DMS53 treated with DMSO at 0.1 percent for 48 hours (cell line): ENCODE measurements around the gene PARD3.
A peak's percentile ranks its signal among the peaks of the same experiment; 100 is the strongest.

Source experiments
- DNase-seq: peaks from one replicate; lab custom pipeline; 2025; ENCODE audit not compliant: unreplicated experiment; lab: John Stamatoyannopoulos, UW

PARD3 gene

DNA sequence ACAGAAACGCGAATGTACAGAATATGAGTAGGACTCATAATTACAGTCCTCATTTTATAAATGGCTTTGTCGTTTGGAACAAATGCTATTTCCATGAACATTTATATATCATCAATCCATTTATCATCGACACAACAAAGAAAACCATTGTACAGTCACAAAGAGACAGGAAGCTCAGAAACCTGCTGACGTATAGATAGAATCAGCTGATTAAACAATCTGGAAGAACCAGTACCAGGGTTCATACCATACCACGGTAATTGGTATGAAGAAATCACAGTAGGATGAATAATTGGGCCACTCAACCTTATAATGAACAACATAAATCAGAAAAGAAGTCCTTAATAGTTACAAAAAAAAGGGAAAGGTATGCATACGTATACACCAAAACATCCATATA, 295.0 kb downstream of the PARD3 start:
- DNase-seq: no peak

DNA sequence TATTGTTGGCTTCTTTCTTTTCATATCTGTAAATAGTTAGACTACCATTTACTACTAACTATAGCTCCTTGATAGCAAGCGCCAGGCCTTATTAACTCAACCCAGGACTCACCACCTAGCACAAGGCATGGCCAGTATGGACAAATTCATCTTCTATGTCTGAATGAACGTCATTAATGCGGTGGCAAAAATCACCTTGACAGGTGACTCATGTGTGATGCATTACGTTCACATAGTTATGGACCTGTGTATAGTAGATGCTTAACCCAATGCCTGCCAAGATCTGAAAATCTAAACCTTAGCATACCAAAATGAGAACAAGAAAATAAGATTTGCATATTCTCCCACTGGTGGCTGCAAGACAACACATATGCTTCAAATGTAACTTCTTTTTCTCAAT, 300.8 kb downstream of the PARD3 start:
- no peak for DNase-seq

DNA sequence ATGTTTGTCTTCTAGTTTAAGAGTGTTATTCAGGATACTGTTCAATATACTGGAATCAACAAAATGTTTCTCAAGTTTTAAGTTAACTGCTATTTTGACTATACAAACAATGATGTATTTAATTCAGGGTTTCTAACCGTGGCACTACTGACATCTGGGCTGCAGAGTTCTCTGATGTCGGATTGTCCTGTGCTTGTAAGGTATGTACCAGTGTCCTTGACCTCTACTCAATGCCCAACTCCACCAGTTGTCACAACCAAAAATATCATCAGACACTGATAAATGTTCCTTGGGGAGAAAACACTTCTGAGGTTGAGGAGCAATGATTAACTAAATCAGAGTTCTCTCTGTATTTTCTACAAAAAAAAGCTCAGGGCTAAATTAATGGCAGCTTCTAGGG, 301.5 kb downstream of the PARD3 start:
- no peak for DNase-seq

DNA sequence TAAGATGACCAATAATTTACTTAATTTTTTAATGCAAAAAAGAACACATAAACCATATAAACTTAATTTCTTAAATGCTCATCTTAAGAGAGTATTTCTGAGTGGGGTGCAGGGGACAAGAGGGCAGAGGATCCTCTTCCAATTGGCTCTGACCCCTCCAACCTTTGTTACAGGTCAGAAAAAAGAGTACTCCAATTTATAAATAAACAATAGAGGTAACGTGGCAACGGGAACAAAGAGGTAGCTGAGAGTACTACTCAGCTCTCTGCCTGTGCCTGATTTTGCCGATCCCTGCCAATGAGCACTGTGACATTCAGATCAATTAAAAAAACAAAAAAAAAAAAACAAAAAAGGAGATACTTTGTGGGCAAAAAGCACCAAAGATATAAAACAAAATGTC, 307.9 kb downstream of the PARD3 start:
- DNase-seq: no peak

DNA sequence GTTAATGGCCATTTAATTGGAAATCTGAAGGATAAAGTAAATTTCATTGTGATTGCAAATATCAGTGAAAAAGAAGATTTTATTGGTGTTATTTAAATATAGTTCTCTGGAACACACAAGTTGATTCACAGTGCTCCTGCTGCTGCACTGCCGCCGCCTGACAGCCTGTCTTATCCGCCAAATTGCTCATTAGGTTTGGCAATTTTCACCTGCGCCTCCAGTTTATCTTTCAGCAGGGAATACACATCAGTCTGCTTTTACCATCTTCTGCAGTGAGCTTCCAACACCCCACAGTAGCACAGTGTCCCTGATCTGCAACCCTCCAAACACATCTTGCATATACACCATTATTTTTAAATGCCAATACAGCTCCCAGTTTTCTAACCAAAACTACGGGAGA, 308.3 kb downstream of the PARD3 start:
- DNase-seq: no peak

DNA sequence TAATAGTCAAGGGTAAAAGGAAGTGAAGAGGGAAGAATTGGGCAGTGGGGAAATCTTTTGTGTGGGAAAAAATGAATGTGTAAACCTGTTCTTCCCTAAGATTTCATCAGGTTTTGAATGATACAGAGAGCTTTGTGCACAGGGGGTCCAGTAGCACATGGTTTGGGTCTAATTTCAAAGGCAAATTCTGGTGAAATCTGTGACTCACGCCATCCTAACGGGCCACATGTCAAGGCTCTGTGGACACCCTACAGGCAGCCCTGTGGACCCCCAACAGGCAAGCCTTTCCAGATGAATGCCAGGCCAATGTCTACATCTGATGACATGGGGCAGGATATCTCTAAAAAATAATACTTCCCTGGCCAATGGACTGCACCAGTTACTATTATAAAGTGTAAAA, 309.8 kb downstream of the PARD3 start:
- DNase-seq: no peak

DNA sequence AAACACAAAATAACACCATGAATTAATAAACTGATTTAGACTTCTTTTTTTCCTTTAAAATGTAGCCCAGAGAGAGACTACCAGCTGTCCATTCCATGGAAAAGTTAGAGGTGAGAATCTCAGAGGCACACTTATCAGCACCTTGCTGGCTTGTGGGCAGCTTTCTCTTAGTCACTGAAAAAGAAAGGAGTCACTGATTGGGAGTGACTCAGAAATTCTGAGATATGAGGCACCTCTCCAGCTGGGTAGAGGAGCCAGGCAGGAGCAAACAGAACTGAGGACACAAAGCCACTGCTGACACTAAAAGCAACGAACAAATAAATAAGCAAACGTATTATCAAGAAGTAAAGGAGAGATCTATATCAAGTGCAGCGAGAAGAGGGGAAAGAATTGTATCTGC, 310.6 kb downstream of the PARD3 start:
- DNase-seq: no peak

DNA sequence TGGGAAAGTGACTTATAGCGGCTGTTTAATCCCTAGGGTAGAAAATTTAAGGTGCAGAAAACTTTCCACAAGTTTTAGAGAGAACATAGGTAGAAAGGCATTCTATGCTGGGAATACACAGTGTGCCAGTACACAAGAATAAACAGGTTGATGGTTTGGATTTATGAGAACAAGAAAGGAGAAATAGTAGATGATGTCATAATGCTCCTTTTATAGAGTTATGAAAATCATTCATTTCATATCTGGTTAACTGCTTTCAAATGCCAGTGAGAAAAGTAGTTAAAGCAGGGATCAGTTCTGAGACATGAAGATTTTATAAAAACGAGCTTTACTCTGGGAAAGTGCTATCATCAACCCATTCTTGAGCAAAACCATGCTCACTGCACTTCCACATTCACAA, 311.4 kb downstream of the PARD3 start:
- no peak for DNase-seq

DNA sequence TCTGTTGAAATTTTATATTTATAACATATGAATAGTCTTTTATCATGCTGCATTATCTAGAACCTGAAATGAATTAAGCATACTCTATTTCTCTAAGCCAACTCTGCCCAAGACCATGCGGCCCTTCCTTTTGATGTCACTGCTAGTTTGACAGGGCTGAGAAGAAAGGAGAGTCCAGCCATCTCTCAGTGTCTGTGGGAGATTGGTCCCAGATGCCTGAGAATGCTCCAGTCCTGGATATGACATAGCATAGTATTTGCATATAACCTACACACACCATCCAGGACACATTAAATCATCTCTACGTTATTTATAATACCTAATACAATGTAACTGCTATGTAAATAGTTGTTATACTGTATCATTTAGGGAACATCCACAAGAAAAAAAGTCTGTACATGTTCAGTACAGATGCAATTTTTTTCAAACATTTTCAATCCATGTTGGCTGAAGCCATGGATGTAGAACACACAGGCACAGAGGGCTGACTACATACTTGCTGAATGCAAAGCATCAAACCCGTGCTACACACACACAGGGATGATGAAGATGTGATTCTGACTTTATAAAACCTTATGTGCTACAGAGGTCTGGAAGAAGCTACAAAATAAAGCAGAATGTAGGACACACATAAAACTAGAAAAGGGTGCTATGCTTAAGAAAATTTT, 315.4 kb downstream of the PARD3 start:
- no peak for DNase-seq

DNA sequence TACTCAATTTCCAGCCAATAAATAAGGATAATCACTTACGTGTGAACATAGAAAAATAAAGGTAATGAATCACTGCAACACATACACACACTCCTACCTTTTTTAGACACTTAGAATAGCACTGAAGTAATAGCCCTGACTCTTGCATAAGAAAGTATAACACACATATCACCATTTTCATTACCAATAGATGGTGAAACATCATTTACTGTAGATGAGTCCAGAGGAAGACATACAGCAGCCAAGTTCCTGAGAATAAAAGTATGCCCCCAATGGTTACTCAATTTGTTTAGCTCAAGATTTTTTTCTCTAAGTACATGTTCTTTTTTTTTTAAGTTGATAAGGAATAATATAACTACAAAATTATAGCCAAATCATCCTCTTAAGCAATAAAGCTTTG, 316.3 kb downstream of the PARD3 start:
- no peak for DNase-seq

DNA sequence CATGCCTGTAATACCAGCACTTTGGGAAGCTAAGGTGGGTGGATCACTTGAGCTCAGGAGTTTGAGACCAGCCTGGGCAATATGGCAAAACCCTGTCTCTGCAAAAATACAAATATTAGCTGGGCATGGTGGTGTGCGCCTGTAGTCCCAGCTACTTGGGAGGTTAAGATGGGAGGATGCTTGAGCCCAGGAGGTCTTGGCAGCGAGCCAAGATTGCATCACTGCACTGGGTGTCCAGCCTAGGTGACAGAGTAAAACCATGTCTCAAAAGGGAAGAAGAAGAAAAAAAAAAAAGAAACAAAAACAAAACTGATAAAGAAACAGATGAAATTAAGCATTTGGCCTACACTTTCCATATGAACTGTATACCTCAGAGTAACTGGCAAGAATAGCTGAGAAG, 319.2 kb downstream of the PARD3 start:
- no peak for DNase-seq

DNA sequence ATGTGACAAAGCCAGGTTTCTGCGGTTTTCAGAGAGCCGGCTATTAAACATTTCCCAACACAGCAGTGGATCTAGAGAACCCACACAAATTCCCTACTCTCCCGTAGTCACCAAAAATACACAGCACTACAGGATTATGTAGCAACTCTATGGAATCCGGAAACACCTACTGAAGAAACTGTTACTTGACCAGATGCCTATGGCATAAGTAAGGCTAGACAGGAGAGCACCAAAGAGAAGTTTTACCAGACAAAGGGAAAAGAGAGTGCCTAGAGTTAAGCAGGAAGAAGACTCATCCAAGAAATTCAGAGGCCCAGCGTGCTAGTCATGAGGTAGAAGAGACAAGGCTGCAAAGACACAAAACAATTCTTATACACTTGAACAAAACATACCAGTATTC, 321.1 kb downstream of the PARD3 start:
- DNase-seq: no peak

DNA sequence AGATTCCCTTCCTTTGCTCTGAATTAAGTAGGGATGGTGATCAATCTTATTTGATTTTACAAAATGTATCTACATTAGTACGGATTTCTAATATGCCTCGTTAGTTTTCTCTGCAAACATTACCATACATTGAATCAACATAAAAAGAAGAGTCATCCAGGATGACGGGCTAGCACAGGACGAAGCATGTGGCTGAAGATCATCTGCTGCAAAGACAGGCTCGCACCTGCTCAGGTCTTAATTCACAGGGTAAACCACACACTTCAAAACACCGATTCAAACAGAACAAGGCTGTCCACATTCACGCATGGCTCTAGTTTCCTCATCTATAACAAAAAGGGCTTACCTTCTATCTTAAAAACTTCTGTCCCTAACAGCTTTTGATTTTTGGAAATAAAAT, 323.0 kb downstream of the PARD3 start:
- peak; percentile 94 for DNase-seq

DNA sequence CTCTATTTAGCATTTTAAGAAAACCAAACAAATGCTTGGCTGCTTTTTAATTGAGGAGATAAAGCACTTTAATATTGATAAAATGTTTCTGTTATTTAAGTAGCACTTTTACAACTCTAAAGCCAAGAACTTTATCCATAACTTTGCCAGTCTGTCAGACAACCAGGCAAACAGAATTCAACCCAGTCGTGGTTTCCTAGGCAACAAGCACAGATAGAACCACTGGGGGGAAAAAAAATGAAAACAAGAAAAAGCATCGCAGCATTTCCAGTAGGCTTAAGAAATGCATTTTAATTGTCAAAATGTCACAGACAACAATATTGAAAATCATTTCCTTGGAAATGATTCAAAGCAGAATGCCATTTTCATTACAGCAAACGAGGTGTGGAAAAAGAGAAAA, 323.4 kb downstream of the PARD3 start:
- no peak for DNase-seq

DNA sequence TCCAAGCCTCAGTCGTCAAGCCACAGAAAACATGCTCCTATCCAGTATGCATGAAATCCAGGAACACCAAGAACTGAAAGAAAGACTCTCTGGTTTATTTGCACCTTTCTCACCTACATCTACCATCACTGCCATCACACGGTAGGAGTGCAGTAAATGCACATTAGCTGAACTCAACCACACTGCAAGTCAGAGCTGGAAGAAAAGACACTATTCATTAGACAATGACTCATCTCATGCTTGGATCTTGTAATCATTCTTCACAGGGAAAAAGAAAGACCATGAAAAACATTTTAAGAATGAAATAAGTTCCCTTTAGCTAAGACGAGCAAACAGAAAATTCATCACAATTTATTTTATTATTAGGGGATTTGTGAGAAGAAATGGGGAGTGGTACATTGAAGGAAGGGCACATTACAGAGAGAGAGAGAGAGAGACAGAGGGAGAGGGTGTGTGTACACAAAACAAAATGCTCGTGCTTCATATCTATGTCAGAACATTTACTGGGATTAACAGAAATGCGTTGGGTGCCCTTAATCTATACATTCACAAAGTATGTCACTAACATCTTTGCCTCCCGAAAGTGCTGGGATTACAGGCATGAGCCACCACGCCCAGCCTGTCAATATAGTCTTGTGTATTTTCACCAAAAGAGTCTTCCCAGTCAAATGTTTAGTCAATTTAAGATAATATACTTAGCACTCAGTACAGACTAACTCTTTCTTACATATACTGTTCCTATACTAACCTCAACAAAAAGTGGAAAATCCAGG, 324.9 kb downstream of the PARD3 start:
- DNase-seq: no peak

DNA sequence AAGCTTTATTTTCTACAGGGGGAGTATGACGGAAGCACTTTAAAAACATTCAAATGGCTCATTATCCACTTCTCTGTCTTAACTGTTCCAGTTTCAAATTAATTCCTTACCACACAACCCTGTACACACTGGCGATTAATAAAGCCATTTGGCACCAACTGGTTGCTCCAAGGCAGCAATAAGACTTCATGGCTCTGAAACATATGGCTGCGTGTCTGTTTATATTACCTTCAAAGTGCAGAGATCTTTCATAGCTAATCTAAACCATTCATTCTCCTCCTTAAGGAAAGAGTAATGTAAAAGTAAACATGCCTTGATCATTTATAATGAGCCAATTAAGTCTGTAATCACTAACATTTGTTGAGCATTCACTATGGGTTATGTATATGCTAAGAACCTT, 325.7 kb downstream of the PARD3 start:
- DNase-seq: no peak

DNA sequence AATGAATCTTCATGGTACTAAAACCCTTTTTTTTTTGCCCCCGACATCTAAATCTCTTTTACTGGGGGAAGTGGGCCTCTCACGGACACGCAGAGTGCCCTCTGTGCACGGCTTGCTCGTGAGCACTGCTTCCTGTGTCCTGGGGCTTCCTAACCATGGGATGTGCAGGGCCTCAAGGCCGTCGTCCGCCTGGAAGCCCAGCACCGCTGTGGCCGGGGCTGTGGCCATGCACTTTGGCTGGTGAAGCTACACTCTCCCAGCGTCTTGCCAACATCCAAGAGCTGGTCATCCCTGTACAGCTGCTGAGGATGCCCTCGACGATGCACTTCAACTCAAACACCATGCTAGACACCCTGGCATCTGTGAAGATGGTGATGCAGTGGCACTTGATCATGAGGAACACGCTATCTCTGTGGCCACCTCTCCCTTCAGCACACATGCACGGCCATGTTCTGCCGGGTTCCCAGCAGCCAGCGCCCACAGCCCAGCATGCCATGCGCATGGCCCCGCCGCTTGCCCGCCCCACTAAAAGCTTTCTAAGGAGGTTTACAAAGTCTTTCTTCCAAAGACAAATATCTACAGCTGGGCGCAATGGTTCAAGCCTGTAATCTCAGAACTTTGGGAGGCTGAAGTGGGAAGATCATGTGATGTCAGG, 326.5 kb downstream of the PARD3 start:
- DNase-seq: no peak

DNA sequence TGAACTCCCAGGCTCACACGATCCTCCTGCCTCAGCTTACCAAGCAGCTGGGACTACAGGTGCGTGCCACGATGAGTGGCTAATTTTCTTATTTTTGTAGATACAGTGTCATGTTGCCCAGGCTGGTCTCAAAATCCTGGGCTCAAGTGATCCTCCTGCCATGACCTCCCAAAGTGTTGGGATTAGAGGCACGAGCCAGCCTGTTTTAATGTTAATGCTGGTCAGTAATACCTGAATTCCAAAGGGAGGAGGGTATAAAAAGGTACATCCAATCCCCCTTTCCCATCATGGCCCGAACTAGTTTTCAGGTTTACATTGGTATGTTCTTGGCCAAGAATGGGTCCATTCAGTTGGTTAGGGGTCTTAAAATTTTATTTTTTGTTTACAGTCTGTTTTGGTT, 329.1 kb downstream of the PARD3 start:
- no peak for DNase-seq

DNA sequence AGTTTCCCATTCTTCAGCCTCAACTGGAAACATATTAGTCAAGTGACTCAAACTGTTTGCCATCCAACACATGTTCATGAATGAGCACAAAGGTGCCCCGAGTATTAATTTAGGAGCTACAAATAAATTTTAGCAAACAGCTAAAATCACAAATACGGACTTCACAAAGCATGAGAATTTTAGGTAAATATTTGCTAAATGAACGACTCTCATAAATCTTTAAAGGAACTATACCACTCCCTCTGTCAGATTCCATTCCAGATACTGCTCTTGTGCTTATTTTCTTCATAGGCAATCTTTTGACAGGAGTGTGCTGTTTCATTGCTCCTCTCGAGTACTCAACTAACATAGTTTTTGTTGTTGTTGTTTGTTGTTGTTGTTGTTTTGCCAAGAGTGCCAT, 330.9 kb downstream of the PARD3 start:
- DNase-seq: no peak

DNA sequence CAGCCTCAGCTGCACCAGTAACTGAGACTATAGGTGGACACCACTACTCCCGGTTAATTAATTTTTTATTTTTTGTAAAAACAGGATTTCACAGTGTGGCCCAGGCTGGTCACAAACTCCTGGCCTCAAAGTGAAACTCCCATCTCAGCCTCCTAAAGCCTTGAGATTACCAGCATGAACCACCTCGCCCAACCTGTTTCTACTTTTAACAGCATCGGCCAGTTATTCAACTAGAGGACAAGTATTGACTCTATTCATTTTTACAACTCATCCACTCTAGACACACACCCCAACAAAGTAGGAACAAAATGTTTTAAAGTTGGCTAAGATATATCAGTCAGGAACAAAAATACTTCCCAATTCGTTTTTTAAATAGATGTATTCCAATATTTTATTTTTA, 334.8 kb downstream of the PARD3 start:
- DNase-seq: no peak

DNA sequence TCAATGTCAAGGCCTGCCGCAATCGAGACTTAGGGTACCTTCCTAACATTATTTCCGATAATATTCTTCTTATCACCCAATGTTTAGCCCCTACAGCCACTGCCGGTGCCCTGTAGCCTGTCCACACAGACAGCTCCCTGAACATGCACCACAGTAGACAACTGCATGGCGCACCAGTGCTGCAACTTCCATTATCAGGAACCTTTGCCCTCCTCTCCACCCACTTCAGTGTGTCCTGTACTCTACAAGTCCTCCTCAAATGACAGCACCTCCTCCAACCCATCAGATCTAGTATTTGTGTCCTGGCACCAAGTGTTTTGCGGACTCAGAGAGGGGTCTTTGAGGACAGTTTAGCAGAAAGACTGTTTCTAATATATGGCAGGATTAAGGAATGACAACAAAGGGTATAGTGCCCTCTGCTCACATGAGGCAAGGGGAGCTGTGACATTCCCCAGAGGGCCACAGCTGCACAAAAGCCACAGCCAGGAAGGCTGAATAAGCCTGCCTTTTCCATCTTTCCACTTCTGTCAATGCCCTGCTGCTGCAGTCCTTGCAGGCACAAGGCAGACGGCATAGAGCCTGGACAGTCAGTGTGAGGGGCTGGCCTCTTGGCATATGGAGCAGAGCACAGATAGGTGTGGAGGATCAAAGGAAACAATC, 335.4 kb downstream of the PARD3 start:
- DNase-seq: no peak

DNA sequence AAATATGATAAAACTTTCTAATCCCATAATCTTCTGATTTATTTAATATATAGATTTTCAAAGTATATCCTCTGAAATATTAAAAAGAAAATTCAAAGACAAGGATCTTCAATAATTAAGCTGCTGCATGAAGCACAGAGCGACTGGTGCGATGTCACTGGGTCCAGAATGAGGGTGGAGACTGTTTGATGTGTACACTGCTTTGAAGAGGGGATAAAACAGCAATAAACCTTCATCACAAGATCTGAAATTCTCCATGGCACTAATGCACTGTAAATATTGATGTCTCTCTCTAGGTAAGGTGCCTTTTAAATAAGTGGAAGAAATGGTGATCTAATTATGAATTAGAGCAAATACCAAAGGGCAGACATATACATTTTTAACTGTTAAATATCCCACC, 337.8 kb downstream of the PARD3 start:
- no peak for DNase-seq
